OCI-LY1 (cell line): ENCODE results near the gene MFSD11.

ENCODE experiments used
- H2AFZ ChIP-seq: fragments of 200-600 bp; sonication (generic), shearing (Covaris generic); 2 replicates; pipeline ENCODE4 v1.6.0; 2014; ENCODE audit warnings: antibody characterized with exemption, mild to moderate bottlenecking, low read length
- H3F3A ChIP-seq: fragments of 200-600 bp; sonication (generic), shearing (Covaris generic); 2 replicates; pipeline ENCODE4 v1.6.0; 2014; ENCODE audit warnings: mild to moderate bottlenecking, antibody characterized with exemption, low read length, moderate library complexity; ENCODE audit not compliant: insufficient read depth
- H3K27ac ChIP-seq: fragments of 200-600 bp; sonication (generic); 2 replicates; pipeline ENCODE4 v1.5.1; 2014; ENCODE audit warnings: low read length, mixed run types, mild to moderate bottlenecking, low read depth; ENCODE audit not compliant: poor library complexity, severe bottlenecking
- H3K27me3 ChIP-seq: fragments of 200-600 bp; sonication (generic); 2 replicates; pipeline ENCODE4 v1.6.0; 2014; ENCODE audit warnings: antibody characterized with exemption, mild to moderate bottlenecking, low read length, moderate library complexity; ENCODE audit not compliant: insufficient read depth
- H3K36me3 ChIP-seq: fragments of 200-600 bp; sonication (generic); 2 replicates; pipeline ENCODE4 v1.6.1; 2014; ENCODE audit warnings: mild to moderate bottlenecking, antibody characterized with exemption, low read length, moderate library complexity, mixed read lengths; ENCODE audit not compliant: insufficient read depth
- H3K4me1 ChIP-seq: fragments of 200-600 bp; sonication (generic); 2 replicates; pipeline ENCODE4 v1.5.1; 2014; ENCODE audit warnings: mild to moderate bottlenecking, low read length, moderate library complexity; ENCODE audit not compliant: insufficient read depth, severe bottlenecking
- H3K4me2 ChIP-seq: fragments of 200-600 bp; sonication (generic), shearing (Covaris generic); 2 replicates; pipeline ENCODE4 v1.6.1; 2014; ENCODE audit warnings: low read length
- H3K4me3 ChIP-seq: fragments of 200-600 bp; sonication (generic); 2 replicates; pipeline ENCODE4 v1.5.1; 2014; ENCODE audit warnings: low read length, low read depth, mild to moderate bottlenecking, mixed read lengths; ENCODE audit not compliant: poor library complexity, severe bottlenecking
- H3K79me2 ChIP-seq: fragments of 200-600 bp; shearing (Covaris generic); 2 replicates; pipeline ENCODE4 v1.6.1; 2016; ENCODE audit warnings: mixed run types, low read length, mixed read lengths; ENCODE audit not compliant: insufficient read depth
- H3K9ac ChIP-seq: fragments of 200-600 bp; sonication (generic), shearing (Covaris generic); 2 replicates; pipeline ENCODE4 v1.6.1; 2014; ENCODE audit warnings: mild to moderate bottlenecking, low read length, mixed read lengths
- H3K9me2 ChIP-seq: fragments of 200-600 bp; sonication (generic), shearing (Covaris generic); 2 replicates; pipeline ENCODE4 v1.6.1; 2014; ENCODE audit warnings: low read depth, mild to moderate bottlenecking, low read length, mixed read lengths
- H3K9me3 ChIP-seq: fragments of 200-600 bp; shearing (Covaris generic); 2 replicates; pipeline ENCODE4 v1.6.1; 2014; ENCODE audit warnings: low read length, mixed read lengths
- H4K20me1 ChIP-seq: fragments of 200-600 bp; sonication (generic), shearing (Covaris generic); 2 replicates; pipeline ENCODE4 v1.6.0; 2016; ENCODE audit warnings: mild to moderate bottlenecking, low read length; ENCODE audit not compliant: insufficient read depth
- CTCF ChIP-seq: fragments of 200-600 bp; sonication (generic), shearing (Covaris generic); IDR thresholded peaks from 2 replicates; pipeline ENCODE4 v1.5.1; 2017; ENCODE audit warnings: mild to moderate bottlenecking, antibody characterized with exemption, low read length, moderate library complexity, mixed read lengths
- EZH2 ChIP-seq: fragments of 200-600 bp; sonication (generic), shearing (Covaris generic); IDR thresholded peaks from 2 replicates; pipeline ENCODE4 v1.8.0; 2017; ENCODE audit warnings: borderline replicate concordance, mixed run types, mild to moderate bottlenecking, antibody characterized with exemption, low read length, moderate library complexity, mixed read lengths

MFSD11 gene

GRCh38 chr17:76690596-76691280 is 47.2 kb upstream of the MFSD11 start:
- H3K27ac ChIP-seq, result no peak overlapping the region
- H3K9ac ChIP-seq, result no peak overlapping the region
- no peaks in the 10 kb centered on the region for H3K4me1 ChIP-seq
- H3K27me3 ChIP-seq, result peaks cover 14% of the 10 kb centered on the region; the same call in 1 of the 2 replicates
- no peaks in the 10 kb centered on the region for H4K20me1 ChIP-seq
- H3K4me2 ChIP-seq, result no peak overlapping the region
- no peaks in the 10 kb centered on the region for H3F3A ChIP-seq
- no peaks in the 10 kb centered on the region for H3K36me3 ChIP-seq
- H3K9me3 ChIP-seq, result no peaks in the 10 kb centered on the region
- no peak overlapping the region for H3K4me3 ChIP-seq
- no peaks in the 10 kb centered on the region for H3K79me2 ChIP-seq
- no peaks in the 10 kb centered on the region for H3K9me2 ChIP-seq
- H2AFZ ChIP-seq, result no peak overlapping the region
- no peak for TF ChIP-seq CTCF
- TF ChIP-seq EZH2, result no peak

- Histone ChIP-seq H3K4me1 (no peaks in the 10 kb centered on the region), H3K4me3 (no peak overlapping the region), H2AFZ (no peak overlapping the region), H3K9me3 (no peaks in the 10 kb centered on the region), H4K20me1 (no peaks in the 10 kb centered on the region), H3F3A (no peaks in the 10 kb centered on the region), H3K9ac (no peak overlapping the region), H3K4me2 (no peak overlapping the region), H3K27me3 (peaks cover 12% of the 10 kb centered on the region; the same call in 1 of the 2 replicates), H3K27ac (no peak overlapping the region), H3K9me2 (no peaks in the 10 kb centered on the region), H3K79me2 (no peaks in the 10 kb centered on the region), H3K36me3 (no peaks in the 10 kb centered on the region)
- TF ChIP-seq CTCF (no peak), EZH2 (no peak)
These were observed 46.3 kb upstream of the MFSD11 start for GRCh38 chr17:76691379-76692191.

- H3K27me3 ChIP-seq, result peaks cover 6% of the 10 kb centered on the region; the same call in 1 of the 2 replicates
- H3K4me2 ChIP-seq, result no peak overlapping the region
- H3K79me2 ChIP-seq, result no peaks in the 10 kb centered on the region
- H3K4me1 ChIP-seq, result no peaks in the 10 kb centered on the region
- no peaks in the 10 kb centered on the region for H3K9me3 ChIP-seq
- H3K9ac ChIP-seq, result no peak overlapping the region
- H3K36me3 ChIP-seq, result no peaks in the 10 kb centered on the region
- no peak overlapping the region for H3K4me3 ChIP-seq
- TF ChIP-seq EZH2 (no peak), CTCF (no peak)
- H3F3A ChIP-seq, result no peaks in the 10 kb centered on the region
- no peaks in the 10 kb centered on the region for H4K20me1 ChIP-seq
- no peaks in the 10 kb centered on the region for H3K9me2 ChIP-seq
- no peak overlapping the region for H2AFZ ChIP-seq
- no peak overlapping the region for H3K27ac ChIP-seq
These were observed 42.7 kb upstream of the MFSD11 start for GRCh38 chr17:76695059-76695831.
